Erythroblast (primary cell): ENCODE measurements around the gene SS18L1.
A peak's percentile ranks its signal among the peaks of the same experiment; 100 is the strongest.
"Not testable (repeated sequence)": the region's sequence is repeated elsewhere in the genome, so short reads cannot be mapped to it uniquely, and the experiment has no call there.

Source experiments
- DNase-seq, 2 experiments: peaks; one replicate each; lab custom pipeline; 2025; lab: John Stamatoyannopoulos, UW
- GATA1 ChIP-seq: IDR thresholded peaks from 2 replicates; pipeline ENCODE4 v1.6.1; 2011; ENCODE audit warnings: low read depth, mild to moderate bottlenecking, control low read depth, low read length, moderate library complexity
- POLR2A ChIP-seq: IDR thresholded peaks from 2 replicates; pipeline ENCODE4 v1.6.1; 2011; ENCODE audit warnings: mild to moderate bottlenecking, low read length

SS18L1 gene

DNA sequence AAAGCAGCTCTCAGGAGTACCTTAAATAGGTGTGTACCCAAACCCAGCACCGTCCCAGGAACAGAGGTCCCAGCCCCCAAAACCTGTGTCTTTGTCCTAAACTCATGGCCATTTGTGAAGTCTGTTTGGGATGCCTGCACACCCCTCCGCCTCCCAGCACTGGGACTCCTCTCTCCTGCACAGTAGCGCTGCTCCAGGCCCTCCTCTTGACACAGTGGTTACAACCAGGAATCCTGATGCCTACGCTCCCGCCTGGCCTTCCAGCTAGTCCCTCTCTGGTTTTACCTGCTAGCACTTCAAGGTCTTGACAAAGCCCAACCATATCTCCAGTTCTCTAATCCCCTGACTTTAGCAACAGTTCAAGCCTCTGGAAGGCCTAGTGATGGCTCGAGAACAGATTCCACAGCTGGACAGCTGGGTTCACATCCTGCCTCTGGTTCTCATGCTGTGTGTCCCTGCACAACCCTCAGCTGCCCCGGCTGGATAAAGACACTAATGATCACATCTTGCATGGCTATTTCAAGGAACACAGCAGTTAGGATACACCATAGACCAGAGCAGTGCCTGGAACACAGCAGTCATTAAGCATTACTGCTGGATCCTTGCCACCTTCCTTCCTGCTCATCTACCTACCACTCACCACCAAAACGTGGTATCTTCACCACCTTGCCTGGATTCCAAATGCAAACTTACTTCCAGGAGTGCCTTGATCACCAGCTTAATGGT, 5.9 kb upstream of the SS18L1 start:
- TF ChIP-seq POLR2A (no peak), GATA1 (no peak)
- DNase-seq, result no peak

DNA sequence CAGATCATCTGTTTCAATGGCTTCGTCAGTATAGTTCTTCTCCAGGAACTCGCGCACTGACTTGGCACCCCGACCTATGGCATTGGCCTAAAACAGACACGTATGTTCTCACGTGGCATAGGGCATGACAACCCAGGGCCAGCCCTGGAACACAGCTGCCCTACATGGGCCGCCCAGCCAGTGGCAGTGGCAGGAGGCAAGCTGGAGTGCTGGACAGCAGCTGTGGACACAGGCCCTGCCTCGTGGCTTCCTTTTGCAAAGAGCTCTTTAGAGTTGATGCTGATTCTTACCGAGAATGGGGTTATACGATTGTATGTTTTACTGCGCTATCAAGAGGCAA, 5.4 kb upstream of the SS18L1 start:
- DNase-seq, result no peak
- TF ChIP-seq POLR2A (no peak), GATA1 (no peak)

DNA sequence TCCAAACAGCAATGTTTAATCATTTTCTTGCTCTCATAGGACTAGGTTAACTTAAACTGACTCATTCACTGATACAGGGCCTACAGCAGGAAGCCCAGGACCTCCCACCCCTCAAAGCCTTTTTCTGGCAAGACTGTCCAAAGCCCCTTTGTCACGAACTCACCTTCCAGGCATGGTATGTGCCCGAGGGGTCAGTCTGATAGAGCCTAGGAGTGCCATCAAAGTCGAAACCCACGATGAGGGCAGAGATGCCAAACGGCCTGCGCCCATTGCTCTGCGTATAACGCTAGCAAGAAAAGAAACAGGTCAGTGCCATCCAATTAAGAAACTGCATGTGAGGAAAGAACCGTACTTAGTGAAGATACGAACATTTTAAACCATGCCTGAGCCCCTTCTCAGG, 4.7 kb upstream of the SS18L1 start:
- no peak for DNase-seq
- TF ChIP-seq POLR2A, result no peak
- TF ChIP-seq GATA1, result no peak

DNA sequence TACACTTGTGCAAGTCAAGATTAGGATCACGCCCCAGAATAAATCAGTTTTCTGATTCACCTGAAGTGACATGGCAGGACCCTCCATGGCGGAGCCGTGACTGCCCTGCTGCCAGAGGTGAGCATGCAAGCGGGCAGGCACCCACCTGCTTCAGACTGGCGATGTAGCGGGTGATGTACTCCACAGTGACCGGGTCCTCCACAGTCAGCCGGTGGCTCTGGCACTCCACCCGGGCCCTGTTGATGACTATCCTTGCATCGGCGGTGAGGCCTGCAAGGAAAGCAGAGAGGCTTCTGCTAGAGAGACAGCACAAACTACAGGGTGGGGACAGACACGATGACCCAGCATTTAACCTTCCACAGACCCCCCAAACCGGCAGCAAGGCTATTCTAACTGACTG, 3.9 kb upstream of the SS18L1 start:
- TF ChIP-seq GATA1 (no peak), POLR2A (no peak)
- no peak for DNase-seq

DNA sequence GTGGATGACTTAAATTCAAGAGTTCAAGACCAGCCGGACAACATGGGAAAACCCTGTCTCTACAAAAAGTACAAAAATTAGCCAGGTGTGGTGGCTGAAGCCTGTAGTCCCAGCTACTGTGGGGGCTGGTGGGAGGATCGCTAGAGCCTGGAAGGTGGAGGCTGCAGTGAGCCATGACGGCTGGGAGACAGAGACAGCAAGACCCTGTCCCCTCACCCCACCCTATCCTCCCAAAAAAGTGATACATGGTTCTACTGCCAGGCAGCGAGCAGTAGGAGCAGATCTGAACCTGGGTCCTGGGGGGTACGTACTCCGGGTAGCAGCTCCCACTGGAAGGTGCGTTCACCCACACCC, 2.5 kb upstream of the SS18L1 start:
- TF ChIP-seq GATA1 (no peak), POLR2A (no peak)
- no peak for DNase-seq

DNA sequence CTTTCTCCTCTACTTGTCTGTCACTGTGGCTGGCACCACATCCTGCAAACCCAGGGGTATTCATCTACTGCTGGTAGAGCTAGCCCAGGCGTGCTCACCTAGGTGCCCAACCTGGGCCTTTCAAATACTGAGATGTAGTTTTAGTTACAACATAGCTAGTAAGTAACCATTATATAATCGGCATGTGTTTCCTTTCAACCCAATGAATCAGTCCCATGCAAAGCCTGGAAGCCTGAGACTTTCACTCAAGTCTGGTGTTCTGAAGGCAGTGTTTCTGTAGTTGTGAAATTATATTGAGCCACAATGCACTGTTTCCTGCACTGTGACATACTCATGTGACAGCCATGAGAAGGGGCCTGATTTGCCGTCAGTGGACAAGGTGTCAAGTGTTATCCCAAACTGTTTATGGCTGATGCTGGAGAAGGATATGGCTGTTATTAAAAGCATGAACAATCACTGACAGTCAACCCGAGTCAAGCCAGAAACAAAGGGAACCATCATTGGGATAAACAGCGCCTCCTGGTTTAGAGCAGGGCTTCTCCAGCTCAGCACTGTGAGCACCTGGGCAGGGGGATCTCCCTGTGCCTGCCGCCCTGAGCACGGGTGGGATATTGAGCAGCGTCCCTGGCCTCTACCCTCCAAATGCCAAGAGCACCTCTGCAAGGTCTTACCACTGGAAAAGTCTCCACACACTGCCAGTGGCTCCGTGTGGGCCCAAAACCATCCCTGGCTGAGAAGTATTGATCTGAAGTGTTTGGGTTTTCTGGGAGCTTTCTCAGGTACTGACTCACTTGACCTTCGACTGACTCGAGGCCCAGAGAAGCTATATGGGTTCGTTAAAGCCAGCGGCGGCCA, 1.9 kb upstream of the SS18L1 start:
- TF ChIP-seq POLR2A (no peak), GATA1 (no peak)
- peak in 1 of 2 experiments; percentile 55 for DNase-seq

DNA sequence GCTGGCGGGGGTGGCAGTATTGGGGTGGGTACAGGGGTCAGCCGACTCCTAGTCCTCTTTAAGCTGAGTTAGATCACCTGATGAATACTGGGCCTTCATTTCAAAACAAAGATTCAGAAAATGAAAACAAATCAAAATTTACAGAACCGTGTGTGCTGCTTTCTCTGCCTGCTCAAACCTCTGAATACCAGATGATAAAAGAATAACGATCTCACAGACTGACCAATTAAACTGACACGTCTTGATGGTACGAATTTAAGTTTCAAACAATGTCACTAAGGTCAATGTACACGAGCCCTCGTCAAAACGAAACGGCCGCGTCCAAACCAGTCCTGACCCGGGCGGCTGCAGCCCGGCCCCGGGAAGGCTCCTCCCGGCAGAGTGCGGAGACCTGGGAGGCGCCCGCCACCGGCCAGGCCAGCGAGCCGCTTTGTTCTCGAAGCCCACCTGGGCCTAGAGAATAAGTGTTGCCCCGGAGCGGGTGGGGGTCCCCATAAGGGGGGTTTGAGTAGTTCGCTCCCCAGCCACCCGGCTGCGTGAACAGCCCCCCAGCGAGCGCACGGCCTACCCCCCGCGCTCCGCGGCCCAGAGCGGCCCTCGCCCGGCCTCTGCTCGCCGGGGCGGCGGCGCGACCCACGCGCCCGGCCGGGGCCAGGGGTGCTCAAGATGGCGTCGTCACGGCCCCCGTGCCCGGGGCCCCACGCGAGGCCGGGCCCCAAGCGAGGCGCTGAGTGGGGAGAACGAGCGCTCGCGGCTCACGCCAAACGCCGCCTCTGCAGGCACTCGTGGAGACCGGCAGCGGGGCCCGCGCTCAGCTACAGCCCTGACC, 1.1 kb upstream of the SS18L1 start:
- peak; percentile 56 to 61 for DNase-seq
- TF ChIP-seq GATA1 (no peak), POLR2A (peak; percentile 11)

DNA sequence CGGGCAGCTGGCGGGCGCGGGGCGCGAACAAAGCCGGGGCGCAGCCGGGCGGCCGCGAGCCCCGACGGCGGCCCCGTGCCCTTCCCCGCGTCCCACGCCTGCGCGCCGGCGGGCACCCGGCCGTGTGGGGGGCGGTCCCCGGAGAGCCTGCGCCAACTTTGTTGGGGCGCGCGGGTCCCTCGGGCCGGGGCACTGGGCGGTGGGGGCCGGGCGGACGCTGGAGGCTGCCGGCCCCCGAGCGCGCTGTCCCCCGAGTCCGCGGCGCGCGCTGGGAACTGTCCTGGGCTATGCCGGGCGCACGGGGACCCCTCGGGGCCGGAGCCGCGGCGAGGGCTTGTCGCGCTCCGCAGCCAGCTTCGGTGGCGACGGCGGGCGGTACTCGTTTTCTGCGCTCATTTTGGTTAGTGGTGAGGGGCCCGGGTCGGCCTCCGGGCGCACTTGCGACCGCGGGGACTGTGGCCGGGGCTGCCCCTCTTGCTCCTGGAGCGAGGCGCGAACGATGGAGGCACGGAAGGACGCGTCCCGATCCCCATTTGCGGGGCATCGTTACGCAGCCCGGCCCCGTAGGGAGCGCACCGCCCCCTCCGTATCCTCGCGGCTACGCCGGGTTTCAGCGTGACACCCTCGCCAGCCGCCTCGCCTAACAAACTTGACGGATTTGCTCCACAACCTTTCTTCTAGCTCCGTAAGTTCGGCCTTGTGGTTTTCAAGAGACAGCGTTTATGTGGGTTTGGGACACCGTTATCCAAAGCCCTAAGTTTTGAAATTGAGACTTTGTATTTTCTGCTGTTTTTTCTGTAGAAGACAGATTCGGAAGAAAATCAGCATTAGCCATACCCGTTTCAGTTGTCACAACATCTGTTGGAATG, 622 bp downstream of the SS18L1 start:
- DNase-seq, result peak; percentile 72 to 81
- TF ChIP-seq POLR2A (peak; percentile 40), GATA1 (no peak)

DNA sequence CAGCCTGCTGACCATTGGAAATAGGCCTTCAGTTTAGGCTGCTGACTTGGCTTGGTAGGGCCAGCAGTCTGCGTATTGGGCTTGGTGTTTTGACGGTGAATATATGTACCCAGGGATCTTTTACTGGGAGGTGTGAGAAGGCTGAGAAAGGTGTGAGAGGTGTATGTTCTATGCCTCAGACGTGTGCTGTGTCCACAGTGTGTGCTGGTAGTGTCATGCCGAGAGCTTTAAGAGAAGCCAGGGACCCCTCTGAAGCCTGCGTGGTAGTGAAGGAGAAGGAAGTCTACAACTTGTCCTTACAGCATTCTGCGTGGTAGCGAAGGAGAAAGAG, 2.1 kb downstream of the SS18L1 start:
- no peak for TF ChIP-seq GATA1
- DNase-seq, result no peak

DNA sequence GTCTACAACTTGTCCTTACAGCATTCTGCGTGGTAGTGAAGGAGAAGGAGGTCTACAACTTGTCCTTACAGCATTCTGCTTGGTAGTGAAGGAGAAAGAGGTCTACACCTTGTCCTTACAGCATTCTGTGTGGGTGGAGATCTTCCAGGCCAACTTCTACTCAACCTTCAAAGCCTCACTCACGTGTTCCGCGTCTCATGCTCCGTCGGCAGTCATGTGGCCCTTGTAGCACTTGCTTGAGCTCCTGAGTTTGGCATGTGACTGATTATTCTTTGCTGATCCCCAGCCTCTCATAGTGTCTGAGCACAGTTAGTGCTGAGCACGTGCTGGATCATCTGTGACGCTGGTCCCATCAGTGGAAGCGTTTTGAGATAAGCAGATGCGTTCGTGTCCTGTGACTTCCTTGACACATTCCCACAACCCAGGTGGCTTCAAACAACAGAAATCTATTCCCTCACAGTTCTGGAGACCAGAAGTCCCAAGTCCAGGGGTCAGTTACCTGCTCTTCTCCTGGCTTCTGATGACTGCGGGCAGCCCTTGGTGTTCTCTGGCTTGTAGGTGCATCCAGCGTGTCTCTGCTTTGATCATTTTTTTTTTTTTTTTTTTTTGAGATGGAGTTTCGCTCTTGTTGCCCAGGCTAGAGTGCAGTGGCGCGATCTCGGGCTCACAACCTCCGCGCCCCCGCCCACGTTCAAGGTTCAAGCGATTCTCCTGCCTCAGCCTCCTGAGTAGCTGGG, 2.6 kb downstream of the SS18L1 start:
- TF ChIP-seq POLR2A (peak; percentile 29), GATA1 (no peak)

DNA sequence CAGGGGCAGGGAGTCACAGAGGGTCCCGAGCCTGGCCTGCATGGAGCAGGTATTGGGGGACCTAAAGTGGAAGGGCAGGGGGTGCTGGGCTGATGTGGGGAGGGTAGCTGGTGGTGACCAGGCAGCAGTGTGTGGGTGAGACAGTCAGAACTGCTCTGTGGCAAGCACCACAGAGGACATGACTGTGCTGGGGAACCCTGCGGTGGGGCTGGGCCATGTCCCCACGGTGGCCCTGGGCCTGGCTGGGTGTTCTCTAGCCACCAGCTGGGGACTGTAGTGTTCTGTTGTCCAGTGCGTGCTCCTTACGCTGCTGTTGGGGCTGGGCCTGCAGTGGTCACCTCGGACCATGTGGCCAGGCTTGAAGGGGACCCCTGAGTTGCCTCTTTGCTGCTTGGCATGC, 3.6 kb downstream of the SS18L1 start:
- no peak for DNase-seq
- TF ChIP-seq POLR2A, result no peak
- TF ChIP-seq GATA1, result no peak

More for the DNA sequence above, 2.6 kb downstream of the SS18L1 start:
- peak; percentile 50 to 69 for DNase-seq

DNA sequence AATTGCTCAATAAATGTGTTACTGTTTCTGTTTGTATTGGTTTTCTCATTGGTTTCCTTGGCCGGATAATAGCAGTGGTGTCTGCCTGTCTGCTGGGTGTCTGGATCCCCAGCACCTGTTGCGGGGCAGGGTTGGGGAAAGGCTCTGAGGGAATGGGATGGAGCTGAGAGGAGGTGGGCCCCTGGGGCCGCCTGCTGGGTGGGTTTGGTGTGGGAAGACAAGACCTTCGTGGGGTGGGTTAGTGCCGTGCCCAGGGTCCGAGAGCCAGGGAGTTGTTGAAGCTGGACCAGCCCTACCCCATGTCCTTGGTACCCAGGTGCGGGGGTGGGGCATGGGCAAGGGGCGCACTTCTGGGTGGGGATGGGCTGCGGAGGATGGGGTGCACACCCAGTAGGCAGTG, 4.0 kb downstream of the SS18L1 start:
- TF ChIP-seq POLR2A, result no peak
- TF ChIP-seq GATA1, result no peak
- DNase-seq, result no peak

DNA sequence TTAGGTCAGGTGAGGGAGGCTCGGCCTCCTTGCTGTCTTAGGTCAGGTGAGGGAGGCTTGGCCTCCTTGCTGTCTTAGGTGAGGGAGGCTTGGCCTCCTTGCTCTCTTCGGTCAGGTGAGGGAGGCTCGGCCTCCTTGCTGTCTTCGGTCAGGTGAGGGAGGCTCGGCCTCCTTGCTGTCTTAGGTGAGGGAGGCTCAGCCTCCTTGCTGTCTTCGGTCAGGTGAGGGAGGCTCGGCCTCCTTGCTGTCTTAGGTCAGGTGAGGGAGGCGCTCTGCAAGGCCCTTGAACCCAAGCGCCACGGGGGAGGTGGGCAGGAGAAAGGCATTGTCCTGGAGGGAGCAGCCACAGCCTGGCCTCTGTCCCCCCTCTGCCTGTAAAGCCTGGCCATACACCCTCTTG, 4.8 kb downstream of the SS18L1 start:
- DNase-seq, result not testable (repeated sequence)
